Cardiac fibroblast (primary cell): ENCODE results near the gene USP3.

Experiments
- DNase-seq, 2 donors: peaks; one replicate each; pipeline versions ENCODE4 v3.0.0 to v3.0.0-alpha.2; 2010; ENCODE audit warnings: low read depth in 2 of 2
- H3K4me3 ChIP-seq, 2 donors: replicated peaks in 1 of 2; 1 replicate in 1 of 2; 2 replicates in 1 of 2; pipeline ENCODE4 v1.5.1; 2011; ENCODE audit warnings: low read depth in 2 of 2, low read length in 2 of 2, mild to moderate bottlenecking in 2 of 2, moderate library complexity in 1 of 2
- TF ChIP-seq, protein P1 (sequence below): IDR thresholded peaks from one replicate; pipeline ENCODE4 v1.5.1; 2011; ENCODE audit warnings: low read depth, mild to moderate bottlenecking, low read length, inconsistent platforms

Gene USP3

DNA sequence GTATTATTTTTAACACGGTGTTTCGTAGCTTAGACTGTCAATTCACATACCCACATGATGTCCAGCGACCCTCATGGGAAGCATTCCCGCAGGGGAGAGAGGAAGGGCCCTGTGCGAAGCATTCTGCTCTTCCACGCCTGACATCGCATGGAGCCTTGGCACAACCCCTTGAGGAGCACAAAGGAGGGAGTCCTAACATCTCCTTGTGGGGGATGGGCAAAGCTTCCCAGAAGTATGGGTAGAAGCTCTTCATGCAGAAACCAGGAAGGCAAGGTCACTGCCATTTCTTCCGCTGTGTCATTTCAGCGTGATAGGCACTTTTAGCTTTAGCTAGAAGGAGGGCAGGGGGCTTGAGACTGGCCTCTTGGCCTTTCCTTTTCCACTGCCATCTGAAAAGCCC is 28.7 kb upstream of the USP3 start:
- no peak for DNase-seq
- no peak overlapping the region for H3K4me3 ChIP-seq
- TF ChIP-seq, protein P1, sequence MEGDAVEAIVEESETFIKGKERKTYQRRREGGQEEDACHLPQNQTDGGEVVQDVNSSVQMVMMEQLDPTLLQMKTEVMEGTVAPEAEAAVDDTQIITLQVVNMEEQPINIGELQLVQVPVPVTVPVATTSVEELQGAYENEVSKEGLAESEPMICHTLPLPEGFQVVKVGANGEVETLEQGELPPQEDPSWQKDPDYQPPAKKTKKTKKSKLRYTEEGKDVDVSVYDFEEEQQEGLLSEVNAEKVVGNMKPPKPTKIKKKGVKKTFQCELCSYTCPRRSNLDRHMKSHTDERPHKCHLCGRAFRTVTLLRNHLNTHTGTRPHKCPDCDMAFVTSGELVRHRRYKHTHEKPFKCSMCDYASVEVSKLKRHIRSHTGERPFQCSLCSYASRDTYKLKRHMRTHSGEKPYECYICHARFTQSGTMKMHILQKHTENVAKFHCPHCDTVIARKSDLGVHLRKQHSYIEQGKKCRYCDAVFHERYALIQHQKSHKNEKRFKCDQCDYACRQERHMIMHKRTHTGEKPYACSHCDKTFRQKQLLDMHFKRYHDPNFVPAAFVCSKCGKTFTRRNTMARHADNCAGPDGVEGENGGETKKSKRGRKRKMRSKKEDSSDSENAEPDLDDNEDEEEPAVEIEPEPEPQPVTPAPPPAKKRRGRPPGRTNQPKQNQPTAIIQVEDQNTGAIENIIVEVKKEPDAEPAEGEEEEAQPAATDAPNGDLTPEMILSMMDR, result no peak

DNA sequence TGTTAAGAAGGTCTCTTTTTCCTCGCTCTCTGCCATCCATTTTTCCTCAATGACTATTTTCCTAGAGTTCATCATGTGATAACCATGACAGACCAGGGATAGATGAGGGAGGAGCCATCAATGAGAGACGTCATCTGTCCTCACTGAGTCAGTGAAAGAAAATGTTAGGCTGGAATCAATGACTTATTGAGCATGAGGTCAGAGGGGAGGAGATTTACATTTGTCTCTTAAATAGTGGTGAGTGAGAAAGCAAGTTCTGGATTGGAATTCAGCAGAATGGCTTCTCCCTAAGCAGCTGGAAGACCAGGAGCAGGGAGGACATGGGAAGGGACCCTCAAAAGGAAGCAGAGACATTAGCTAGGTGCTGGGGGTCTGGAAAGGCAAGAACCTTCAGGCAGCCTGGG is 28.2 kb upstream of the USP3 start:
- no peak overlapping the region for H3K4me3 ChIP-seq

DNA sequence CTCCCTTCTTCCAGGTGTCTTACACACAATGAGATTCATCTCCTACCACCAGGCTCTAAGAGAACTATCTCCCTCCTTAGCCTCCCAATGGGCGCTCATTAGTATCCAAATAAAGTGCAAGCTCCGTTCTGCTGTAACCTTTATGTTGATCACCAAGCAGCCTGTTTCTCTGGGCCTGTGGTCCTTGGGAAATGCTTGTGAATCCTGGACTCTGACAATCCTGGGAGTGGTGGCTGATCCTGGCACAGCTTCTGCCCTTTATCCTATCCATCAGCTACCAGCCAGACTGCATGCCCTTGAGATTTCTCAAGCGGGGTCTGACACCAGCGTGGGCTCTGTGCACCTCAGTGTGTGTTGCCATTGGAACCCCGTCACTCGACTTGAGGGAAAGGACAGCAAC is 26.1 kb upstream of the USP3 start:
- H3K4me3 ChIP-seq, result no peak overlapping the region
- TF ChIP-seq, protein P1, result no peak
- DNase-seq, result no peak

More for the DNA sequence above, 28.2 kb upstream of the USP3 start:
- peak; percentile 87 to 99 for DNase-seq
- TF ChIP-seq, protein P1, result no peak

DNA sequence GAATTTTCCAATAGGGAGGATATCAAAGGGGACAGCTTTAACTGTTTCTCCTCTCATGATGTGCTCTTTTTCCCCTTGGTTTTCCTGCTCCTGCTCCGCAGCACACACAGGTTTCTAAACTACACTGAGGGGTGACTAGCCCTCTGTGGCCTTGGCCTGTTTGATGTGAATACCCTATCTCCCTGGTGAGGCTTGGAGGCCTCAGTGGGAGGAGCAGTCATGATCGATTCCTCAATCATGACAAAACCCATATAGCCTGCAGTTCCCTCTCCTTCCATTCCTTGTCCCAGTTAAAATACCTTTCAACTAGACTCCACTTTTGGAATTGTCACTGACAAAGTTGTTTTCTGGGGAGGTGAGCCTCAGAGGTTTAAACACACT is 24.0 kb upstream of the USP3 start:
- TF ChIP-seq, protein P1, result no peak
- no peak overlapping the region for H3K4me3 ChIP-seq
- DNase-seq, result no peak

DNA sequence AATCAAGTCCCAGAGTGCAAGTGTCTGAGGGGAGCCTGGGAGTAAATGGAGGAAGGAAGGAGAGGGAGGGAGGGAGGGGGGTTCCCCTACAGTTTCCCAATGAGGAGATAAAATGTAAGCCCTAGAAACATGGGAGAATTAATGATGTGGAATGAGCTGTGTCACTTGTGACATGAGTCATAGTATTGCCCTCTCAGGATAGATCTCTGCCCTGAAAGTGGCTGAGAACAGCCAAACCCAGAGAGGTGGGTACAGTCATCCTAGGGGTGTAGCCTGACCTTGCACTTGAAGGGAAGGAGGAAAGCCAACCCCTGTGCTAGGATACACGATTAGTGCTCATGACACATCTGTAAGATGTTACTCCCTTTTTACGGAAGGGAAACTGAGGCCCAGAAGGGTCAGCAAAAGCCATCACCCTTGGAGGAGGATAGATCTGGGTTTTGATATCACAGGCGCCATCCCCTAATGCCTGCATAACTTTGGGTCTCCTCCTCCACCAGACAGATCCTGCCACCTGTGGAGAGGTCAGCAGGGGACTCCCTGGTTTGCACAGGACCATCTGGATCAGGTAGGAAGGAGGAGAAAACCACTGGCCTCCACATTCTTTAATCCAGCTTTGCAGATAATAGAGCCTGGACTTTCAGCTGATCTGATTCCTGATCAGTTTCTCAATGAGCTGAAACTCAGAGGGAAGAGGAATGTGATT is 23.1 kb upstream of the USP3 start:
- TF ChIP-seq, protein P1, result no peak
- peak in 1 of 2 donors; percentile 58 for DNase-seq
- H3K4me3 ChIP-seq, result no peak overlapping the region

DNA sequence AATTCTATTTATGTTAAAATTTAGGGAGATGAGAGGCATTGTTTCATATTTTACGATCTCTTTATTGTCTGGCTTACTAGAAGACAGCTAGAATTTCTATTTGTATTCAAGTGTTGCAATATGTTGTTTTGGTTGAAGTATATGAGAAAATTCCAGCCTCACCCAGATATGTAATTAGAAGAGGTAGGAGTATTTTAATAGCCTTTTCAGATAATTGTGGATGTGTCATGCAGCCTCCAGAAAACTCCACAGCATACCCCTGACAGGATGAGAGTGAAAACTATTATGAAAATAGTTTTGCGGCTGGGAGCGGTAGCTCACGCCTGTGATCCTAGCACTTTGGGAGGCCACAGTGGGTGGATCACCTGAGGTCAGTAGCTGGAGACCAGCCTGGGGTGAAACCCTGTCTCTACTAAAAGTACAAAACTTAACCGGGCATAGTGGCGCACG is 21.5 kb upstream of the USP3 start:
- DNase-seq, result no peak
- TF ChIP-seq, protein P1, result no peak
- H3K4me3 ChIP-seq, result no peak overlapping the region
